OCI-LY7 (cell line): ENCODE results near the gene SIRT3.
"Not testable (repeated sequence)": the region's sequence is repeated elsewhere in the genome, so short reads cannot be mapped to it uniquely, and the experiment has no call there.

Experiments
- EZH2phosphoT487 ChIP-seq: fragments of 200-600 bp; sonication (generic); IDR thresholded peaks from 2 replicates; pipeline ENCODE4 v1.6.1; 2018; ENCODE audit warnings: low read depth, borderline replicate concordance, mild to moderate bottlenecking, mixed run types, antibody characterized with exemption, low read length, moderate library complexity, mixed read lengths
- TF ChIP-seq, protein P1 (sequence below): fragments of 200-600 bp; sonication (generic); conservative IDR thresholded peaks from 2 replicates; pipeline ENCODE4 v1.5.1; 2014; ENCODE audit warnings: mild to moderate bottlenecking, antibody characterized with exemption, low read length, moderate library complexity, mixed read lengths

DNA sequence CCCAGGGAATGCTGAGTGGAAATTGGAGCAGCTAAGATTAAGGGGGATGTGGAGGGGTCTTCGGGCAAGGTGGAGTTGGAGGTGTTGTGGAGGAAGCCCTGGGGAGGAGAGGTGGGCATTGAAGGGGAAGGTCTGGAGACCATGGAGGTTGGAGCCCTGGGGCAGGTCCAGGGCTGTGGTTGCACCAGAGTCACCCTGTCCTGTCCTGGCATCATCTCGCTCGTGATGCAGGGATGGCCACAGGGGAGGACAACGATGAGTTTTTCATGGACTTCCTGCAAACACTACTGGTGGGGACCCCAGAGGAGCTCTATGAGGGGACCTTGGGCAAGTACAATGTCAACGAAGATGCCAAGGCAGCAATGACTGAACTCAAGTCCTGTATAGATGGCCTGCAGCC lies 42.7 kb downstream of the SIRT3 start:
- TF ChIP-seq, protein P1, sequence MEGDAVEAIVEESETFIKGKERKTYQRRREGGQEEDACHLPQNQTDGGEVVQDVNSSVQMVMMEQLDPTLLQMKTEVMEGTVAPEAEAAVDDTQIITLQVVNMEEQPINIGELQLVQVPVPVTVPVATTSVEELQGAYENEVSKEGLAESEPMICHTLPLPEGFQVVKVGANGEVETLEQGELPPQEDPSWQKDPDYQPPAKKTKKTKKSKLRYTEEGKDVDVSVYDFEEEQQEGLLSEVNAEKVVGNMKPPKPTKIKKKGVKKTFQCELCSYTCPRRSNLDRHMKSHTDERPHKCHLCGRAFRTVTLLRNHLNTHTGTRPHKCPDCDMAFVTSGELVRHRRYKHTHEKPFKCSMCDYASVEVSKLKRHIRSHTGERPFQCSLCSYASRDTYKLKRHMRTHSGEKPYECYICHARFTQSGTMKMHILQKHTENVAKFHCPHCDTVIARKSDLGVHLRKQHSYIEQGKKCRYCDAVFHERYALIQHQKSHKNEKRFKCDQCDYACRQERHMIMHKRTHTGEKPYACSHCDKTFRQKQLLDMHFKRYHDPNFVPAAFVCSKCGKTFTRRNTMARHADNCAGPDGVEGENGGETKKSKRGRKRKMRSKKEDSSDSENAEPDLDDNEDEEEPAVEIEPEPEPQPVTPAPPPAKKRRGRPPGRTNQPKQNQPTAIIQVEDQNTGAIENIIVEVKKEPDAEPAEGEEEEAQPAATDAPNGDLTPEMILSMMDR = not testable (repeated sequence)
- TF ChIP-seq EZH2phosphoT487 = not testable (repeated sequence)
